ENCODE measurements around the gene DUOXA1.
"Not testable (repeated sequence)": the region's sequence is repeated elsewhere in the genome, so short reads cannot be mapped to it uniquely, and the experiment has no call there.

Gene DUOXA1

DNA sequence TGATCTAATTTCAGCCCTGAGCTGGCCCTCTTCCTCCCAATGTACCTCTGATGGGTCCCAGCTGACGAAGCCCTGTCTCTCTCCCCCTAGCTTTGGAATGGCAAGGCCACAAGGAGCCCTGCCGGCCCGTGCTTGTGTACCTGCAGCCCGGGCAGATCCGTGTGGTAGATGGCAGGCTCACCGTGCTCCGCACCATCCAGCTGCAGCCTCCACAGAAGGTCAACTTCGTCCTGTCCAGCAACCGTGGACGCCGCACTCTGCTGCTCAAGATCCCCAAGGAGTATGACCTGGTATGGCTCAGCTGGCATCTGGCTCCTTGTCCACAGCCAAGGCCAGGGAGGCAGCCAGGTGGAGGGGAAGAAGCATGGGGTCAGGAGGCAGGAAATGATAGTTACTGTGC, 14.3 kb upstream of the DUOXA1 start:
- no peak for DNase-seq
- Mint-ChIP-seq H3K4me1 (no peaks in the 10 kb centered on the region), H3K9me3 (no peaks in the 10 kb centered on the region), H3K36me3 (peaks cover 0 to 3% of the 10 kb centered on the region in 2 donors), H3K27me3 (peaks cover 4 to 12% of the 10 kb centered on the region in 2 donors), H3K27ac (no peak overlapping the region), H3K4me3 (no peak overlapping the region)
- ATAC-seq (replicated peaks) = no peak

DNA sequence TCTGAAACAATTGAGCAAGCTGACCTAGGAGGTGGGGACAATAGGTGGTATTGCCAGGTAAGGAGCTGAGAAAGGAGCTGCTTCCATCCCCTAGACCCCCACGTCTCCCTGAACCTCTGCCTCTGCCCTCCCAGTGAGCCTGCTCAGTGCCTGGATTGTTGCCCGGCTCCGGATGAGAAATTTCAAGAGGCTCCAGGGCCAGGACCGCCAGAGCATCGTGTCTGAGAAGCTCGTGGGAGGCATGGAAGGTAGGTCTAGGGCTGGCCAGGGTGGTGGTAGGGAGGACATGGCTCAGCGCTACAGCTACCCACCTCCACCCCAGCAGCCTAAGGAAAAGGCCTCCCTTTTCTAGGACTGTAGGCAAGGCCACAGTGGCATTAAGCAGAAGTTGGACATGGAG, 13.4 kb upstream of the DUOXA1 start:
- ATAC-seq (replicated peaks) = no peak
- Mint-ChIP-seq H3K4me1 (no peaks in the 10 kb centered on the region), H3K27ac (no peak overlapping the region), H3K36me3 (peaks cover 0 to 3% of the 10 kb centered on the region in 2 donors), H3K9me3 (no peaks in the 10 kb centered on the region), H3K4me3 (no peak overlapping the region), H3K27me3 (peaks cover 9 to 18% of the 10 kb centered on the region in 2 donors)
- DNase-seq = no peak

DNA sequence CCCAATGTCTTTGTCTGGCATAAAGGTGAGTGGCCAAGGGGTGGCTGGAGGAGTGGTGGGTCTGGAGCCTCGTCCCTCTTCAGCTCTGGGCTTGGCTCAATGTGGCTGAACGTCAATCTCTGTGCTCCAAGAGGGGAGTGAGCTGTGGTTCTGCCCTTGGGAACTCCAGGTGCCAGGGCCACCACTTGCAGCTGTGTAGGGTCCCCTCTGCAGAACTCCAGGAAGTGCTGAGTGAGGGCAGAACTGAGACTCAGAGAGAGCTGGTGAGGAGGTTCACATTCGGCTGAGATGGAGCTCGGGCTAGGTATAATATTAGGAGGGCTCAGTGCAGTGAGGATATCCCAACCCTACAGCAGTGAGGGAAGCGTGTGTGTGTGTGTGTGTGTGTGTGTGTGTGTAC, 11.7 kb upstream of the DUOXA1 start:
- H3K4me1 Mint-ChIP-seq = peaks cover 2 to 3% of the 10 kb centered on the region in 2 donors
- no peak overlapping the region for H3K4me3 Mint-ChIP-seq
- no peak for DNase-seq
- H3K9me3 Mint-ChIP-seq = no peaks in the 10 kb centered on the region
- H3K27ac Mint-ChIP-seq = no peak overlapping the region
- no peak for ATAC-seq (replicated peaks)
- H3K27me3 Mint-ChIP-seq = peaks cover 20 to 28% of the 10 kb centered on the region in 2 donors
- H3K36me3 Mint-ChIP-seq = peaks cover 0 to 3% of the 10 kb centered on the region in 2 donors

DNA sequence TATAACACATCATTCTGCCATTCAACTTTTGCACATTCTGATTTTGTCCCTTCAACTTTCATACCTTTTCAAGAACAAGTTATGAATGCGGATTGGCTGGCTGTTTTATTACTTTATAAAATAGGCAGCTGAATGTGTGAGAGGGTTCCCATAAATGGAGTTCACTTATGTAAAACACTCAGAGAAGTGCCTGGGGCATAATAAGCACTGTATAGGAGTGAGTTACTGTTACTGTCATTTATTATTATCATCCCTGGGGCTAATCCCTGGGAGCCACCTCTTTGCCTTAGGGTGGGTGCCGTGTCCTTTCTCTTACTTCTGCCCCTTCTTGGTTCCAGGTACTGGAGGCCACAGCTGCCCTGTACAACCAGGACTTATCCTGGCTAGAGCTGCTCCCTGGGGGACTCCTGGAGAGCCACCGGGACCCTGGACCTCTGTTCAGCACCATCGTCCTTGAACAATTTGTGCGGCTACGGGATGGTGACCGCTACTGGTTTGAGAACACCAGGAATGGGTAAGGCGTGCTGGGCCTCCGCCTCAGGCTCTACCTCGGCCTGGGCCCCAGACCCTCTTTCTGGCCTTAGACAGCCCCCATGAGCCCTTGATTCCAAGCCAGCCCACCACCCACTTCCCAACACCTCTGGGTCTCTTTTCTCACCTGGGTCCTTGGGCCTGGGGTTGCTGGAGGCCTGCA, 11.0 kb upstream of the DUOXA1 start:
- ATAC-seq (replicated peaks) = no peak
- Mint-ChIP-seq H3K4me3 (no peak overlapping the region), H3K27ac (no peak overlapping the region), H3K9me3 (no peaks in the 10 kb centered on the region), H3K27me3 (peaks cover 24 to 33% of the 10 kb centered on the region in 2 donors), H3K36me3 (peaks cover 0 to 3% of the 10 kb centered on the region in 2 donors), H3K4me1 (peaks cover 4 to 6% of the 10 kb centered on the region in 2 donors)
- DNase-seq = no peak

DNA sequence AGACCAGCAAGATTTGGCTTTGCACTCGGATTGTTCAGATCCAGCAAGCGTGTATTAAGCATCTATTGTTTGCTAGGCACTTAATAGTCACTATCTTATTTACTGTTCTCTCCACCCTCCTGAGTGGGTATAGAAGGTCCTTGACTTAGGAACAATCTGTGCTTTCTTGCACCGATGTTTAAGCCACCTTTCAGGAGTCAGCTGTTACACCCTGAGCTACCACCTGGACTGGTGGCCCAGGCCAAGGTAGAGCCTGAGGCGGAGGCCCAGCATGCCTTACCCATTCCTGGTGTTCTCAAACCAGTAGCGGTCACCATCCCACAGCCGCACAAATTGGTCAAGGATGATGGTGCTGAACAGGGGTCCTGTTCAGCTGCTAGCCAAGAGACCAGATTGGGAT, 10.1 kb upstream of the DUOXA1 start:
- Mint-ChIP-seq H3K27ac (no peak overlapping the region), H3K27me3 (peaks cover 26 to 35% of the 10 kb centered on the region in 2 donors), H3K36me3 (peaks cover 0 to 3% of the 10 kb centered on the region in 2 donors), H3K4me1 (peaks cover 4 to 6% of the 10 kb centered on the region in 2 donors), H3K9me3 (no peaks in the 10 kb centered on the region), H3K4me3 (no peak overlapping the region)
- DNase-seq (no peak), ATAC-seq (replicated peaks) (no peak)

DNA sequence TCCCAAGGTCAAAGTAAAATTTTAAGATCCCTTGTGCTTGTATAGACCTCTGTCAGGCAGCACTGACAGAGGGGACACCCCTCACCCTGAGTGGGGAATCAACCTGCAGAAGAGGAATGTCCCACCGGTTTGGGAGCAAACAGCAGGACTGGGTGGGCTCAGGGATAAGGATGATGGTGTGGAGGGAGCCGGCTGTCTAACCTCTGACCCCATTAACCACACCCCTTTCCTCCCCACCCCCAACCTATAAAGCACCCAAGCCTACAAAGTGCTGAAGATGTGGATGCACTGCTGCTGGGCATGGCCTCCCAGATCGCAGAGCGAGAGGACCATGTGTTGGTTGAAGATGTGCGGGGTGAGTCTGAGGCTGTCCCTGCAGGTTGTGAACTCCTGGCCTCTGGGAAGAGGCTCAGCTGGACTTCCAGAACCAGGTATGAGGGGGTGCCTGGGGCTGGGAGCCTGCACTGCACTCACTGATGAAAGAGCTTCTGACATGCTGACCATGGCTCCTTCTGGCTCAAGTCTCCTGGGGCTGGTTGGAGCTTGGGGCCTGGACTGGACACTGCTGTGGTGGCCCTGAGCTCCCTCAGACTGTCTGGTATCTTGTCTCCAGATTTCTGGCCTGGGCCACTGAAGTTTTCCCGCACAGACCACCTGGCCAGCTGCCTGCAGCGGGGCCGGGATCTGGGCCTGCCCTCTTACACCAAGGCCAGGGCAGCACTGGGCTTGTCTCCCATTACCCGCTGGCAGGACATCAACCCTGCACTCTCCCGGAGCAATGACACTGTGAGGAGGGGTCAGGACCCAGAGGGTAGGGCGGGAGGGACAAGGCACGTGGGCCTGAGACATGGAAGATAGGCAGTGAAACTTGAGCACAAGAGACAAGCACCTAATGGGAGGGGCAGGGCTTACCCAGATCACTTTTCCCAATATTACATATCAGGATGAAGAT, 9.4 kb upstream of the DUOXA1 start:
- H3K4me1 Mint-ChIP-seq = peaks cover 4 to 6% of the 10 kb centered on the region in 2 donors
- H3K9me3 Mint-ChIP-seq = no peaks in the 10 kb centered on the region

DNA sequence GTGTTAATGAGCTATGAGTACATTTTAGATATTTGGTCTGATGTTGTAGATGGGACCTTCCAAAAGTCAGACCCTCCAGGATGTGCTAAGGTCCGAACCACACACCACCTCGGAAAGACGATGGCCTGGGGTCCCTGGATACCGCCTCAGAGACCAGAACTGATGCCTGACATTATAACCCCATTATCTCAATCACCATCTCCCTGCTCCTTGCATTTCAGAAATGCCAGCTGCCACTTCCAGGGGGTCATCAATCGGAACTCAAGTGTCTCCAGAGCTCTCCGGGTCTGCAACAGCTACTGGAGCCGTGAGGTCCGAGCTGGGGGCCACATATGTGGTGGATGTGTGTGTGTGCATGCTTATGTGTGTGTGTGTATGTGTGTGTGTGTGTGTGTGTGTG, 8.0 kb upstream of the DUOXA1 start:
- ATAC-seq (replicated peaks) = no peak
- Mint-ChIP-seq H3K4me3 (no peak overlapping the region), H3K36me3 (peaks cover 0 to 3% of the 10 kb centered on the region in 2 donors), H3K4me1 (peaks cover 4 to 6% of the 10 kb centered on the region in 2 donors), H3K27ac (no peak overlapping the region), H3K27me3 (peaks cover 46 to 47% of the 10 kb centered on the region in 2 donors), H3K9me3 (no peaks in the 10 kb centered on the region)
- DNase-seq = no peak

More for the DNA sequence above, 9.4 kb upstream of the DUOXA1 start:
- DNase-seq (no peak), ATAC-seq (replicated peaks) (no peak)
- Mint-ChIP-seq H3K27me3 (peaks cover 33 to 37% of the 10 kb centered on the region in 2 donors), H3K36me3 (peaks cover 0 to 3% of the 10 kb centered on the region in 2 donors), H3K27ac (no peak overlapping the region), H3K4me3 (no peak overlapping the region)

DNA sequence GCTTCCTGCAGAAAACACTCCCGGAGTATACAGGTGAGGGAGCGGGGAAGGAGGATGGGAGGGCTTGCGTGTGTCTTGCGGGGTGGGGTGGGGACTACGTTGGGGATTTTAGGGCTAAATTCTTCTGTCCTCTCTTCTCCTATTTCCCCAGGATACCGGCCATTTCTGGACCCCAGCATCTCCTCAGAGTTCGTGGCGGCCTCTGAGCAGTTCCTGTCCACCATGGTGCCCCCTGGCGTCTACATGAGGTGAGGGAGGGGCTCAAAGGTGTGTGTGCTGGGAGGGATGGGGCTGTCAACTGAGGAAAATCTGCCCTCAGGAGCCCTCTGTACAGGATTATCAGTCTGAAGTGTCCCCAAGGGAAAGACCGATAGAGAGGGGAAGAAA, 6.7 kb upstream of the DUOXA1 start:
- H3K27ac Mint-ChIP-seq = no peak overlapping the region
- H3K36me3 Mint-ChIP-seq = peaks cover 0 to 2% of the 10 kb centered on the region in 2 donors
- peaks cover 41 to 57% of the 10 kb centered on the region in 2 donors for H3K27me3 Mint-ChIP-seq
- H3K9me3 Mint-ChIP-seq = no peaks in the 10 kb centered on the region
- DNase-seq (no peak), ATAC-seq (replicated peaks) (no peak)
- peaks cover 4 to 6% of the 10 kb centered on the region in 2 donors for H3K4me1 Mint-ChIP-seq
- peak overlapping the region; percentile 4 to 46 for H3K4me3 Mint-ChIP-seq

DNA sequence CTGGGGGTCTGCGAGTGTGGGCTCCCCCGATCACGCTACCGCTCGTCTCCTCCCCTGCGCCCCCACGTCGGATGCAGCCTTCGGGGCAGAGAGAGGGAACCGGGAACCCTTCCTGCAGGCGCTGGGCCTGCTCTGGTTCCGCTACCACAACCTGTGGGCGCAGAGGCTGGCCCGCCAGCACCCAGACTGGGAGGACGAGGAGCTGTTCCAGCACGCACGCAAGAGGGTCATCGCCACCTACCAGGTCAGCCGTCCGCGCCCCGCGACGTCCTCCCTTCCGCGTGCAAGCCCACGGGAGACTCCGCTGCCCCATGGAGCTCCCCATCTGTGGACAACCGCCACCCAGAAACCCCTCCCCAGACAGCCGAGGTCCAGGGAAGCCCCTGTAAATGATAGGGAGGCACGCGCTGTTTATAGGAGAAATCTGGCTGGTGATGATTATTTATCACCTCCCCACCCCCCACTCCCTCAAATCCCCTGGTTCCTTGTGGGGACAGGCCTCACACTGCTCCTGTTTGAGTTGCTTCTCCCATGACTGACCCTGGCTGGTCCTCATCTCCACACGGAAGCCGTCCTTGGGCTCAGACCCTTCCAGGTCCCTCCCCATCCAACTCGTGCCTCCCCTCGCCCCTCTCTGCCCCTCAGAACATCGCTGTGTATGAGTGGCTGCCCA, 6.2 kb upstream of the DUOXA1 start:
- Mint-ChIP-seq H3K27me3 (peaks cover 46 to 60% of the 10 kb centered on the region in 2 donors), H3K4me3 (peak overlapping the region in 1 of 2 donors; percentile 4)
- H3K27ac Mint-ChIP-seq; DNase-seq; ATAC-seq (replicated peaks); H3K9me3 Mint-ChIP-seq; H3K36me3 Mint-ChIP-seq; H3K4me1 Mint-ChIP-seq: not testable (repeated sequence)

DNA sequence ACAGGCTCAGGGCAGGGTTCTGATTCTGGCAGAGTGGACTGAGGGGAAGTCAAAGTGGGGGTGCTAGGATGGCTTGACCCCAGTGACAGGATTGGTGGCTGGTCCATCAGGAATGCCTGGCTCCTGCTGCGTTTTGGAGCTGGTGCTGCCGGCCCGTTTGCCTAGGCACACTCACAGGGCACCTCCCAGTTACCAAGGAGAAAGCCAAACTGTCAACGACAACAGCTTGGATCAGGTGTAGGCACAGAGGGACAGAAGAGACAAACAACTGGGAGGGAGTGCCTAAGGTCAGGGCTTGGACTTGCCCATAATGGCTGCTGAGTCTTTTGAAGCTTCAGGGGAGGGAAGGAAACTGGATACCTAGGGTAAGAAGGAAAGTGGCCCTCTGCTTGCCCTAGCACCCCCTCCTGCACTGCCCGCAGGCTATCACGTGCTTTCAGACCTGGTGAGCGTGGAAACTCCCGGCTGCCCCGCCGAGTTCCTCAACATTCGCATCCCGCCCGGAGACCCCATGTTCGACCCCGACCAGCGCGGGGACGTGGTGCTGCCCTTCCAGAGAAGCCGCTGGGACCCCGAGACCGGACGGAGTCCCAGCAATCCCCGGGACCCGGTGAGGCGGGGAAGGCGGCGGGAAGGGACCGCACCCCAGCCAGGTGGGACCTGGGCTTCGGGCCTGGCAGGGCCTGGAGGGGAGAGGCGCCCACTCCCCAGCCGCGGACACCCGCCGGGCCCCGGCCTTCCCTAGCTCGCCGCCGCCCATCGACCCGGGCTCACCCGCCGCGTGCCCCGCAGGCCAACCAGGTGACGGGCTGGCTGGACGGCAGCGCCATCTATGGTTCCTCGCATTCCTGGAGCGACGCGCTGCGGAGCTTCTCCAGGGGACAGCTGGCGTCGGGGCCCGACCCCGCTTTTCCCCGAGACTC, 5.3 kb upstream of the DUOXA1 start:
- H3K27ac Mint-ChIP-seq = no peak overlapping the region
- peaks cover 6% of the 10 kb centered on the region in 2 donors for H3K4me1 Mint-ChIP-seq
- peaks cover 53 to 66% of the 10 kb centered on the region in 2 donors for H3K27me3 Mint-ChIP-seq
- ATAC-seq (replicated peaks) (peak; percentile 44 to 53), DNase-seq (no peak)
- H3K9me3 Mint-ChIP-seq = no peaks in the 10 kb centered on the region
- peak overlapping the region; percentile 64 for H3K4me3 Mint-ChIP-seq
- no peaks in the 10 kb centered on the region for H3K36me3 Mint-ChIP-seq

DNA sequence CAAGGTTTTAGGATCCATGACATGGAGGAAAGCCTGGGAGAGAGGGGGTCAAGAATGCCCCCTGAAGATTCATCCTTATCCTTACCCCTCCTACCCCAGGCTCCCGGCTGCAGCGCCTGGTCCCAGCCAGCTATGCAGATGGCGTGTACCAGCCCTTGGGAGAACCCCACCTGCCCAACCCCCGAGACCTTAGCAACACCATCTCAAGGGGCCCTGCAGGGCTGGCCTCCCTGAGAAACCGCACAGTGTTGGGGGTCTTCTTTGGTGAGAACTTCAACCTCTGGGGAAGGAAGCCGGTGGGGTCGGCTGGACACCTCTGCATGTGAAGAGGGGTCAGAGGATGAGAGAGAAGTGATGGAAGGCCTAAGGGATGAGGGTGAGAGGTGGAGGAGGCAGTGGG, 4.4 kb upstream of the DUOXA1 start:
- peaks cover 60 to 68% of the 10 kb centered on the region in 2 donors for H3K27me3 Mint-ChIP-seq
- peak overlapping the region; percentile 22 to 27 for H3K4me3 Mint-ChIP-seq
- ATAC-seq (replicated peaks) (no peak), DNase-seq (no peak)
- peaks cover 6 to 8% of the 10 kb centered on the region in 2 donors for H3K4me1 Mint-ChIP-seq
- H3K27ac Mint-ChIP-seq = no peak overlapping the region
- no peaks in the 10 kb centered on the region for H3K36me3 Mint-ChIP-seq
- H3K9me3 Mint-ChIP-seq = no peaks in the 10 kb centered on the region

DNA sequence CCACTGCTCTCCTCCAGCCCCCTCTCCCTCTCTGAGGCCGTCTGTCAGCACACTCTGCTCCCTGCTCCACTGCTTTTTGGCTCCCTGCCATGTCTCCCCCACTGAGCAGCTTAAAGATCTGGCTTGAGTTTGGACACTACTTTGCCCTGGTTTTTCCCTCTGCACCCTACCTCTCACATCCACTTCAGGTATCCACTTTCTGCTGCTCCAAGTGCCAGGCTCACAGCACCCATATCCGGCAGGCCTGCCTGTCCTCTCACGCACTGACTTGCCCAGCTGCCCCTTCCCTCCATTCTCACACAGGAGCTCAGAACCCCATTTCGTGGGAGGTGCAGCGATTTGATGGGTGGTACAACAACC, 3.9 kb upstream of the DUOXA1 start:
- ATAC-seq (replicated peaks) (no peak), DNase-seq (no peak)
- Mint-ChIP-seq H3K36me3 (no peaks in the 10 kb centered on the region), H3K4me3 (no peak overlapping the region), H3K9me3 (no peaks in the 10 kb centered on the region), H3K27me3 (peaks cover 64 to 72% of the 10 kb centered on the region in 2 donors), H3K27ac (no peak overlapping the region), H3K4me1 (peaks cover 6 to 12% of the 10 kb centered on the region in 2 donors)

DNA sequence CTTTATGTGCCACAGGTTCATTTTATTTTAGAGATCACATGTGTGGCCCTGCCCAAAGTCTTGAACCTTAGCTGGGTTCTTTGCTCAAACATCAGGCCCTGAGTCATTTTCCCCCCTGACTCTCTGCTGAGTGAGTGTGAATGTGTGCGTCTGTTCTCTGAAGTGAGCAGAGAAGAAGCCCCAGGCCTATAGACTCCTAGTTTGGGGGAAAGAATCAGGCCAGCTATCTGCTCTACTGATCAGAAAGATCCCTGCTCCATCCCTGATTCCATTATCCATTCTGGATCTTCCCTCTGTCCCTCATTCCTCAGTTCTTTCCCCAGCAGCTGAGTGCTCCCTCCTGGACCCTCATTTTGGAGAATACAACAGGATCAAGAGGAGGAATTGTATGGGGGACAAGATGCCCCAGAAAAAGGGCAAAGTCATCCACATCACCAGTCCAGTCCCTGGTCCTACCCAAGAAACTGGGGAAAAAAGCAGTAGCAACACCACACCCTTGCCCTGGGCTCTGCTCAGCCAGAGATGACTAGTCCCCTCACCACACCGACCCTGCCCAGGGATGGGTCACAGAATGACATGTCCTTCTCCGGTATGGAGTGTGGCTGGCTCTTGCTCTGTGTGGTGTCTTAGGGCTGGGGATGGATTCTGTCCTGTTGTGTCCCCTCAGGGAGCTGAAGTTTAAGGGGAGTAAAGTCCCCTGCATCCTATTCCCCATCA, 3.3 kb upstream of the DUOXA1 start:
- H3K4me1 Mint-ChIP-seq = peaks cover 6 to 12% of the 10 kb centered on the region in 2 donors
- H3K9me3 Mint-ChIP-seq = no peaks in the 10 kb centered on the region
- H3K27me3 Mint-ChIP-seq = peaks cover 64 to 72% of the 10 kb centered on the region in 2 donors
- no peak for DNase-seq
- H3K27ac Mint-ChIP-seq = no peak overlapping the region
- no peaks in the 10 kb centered on the region for H3K36me3 Mint-ChIP-seq
- no peak for ATAC-seq (replicated peaks)
- H3K4me3 Mint-ChIP-seq = no peak overlapping the region

Measured in stimulated activated naive B cell treated with anti-CD40 and anti-IgM and Interleukin-4, amounts not matched to agents 10 μg/mL and 1 μg/mL and 100 μg/mL, for 72 hours (primary cell).